Measurements from ENCODE around the gene F8. TPM values are rescaled to one million over a fixed set of nuclear protein-coding genes. Genes with fewer than 3 reads are reported as not detected.
"Not testable (repeated sequence)": the region's sequence is repeated elsewhere in the genome, so short reads cannot be mapped to it uniquely, and the experiment has no call there.

Gene F8
- total and polyA plus RNA-seq, 2 donors from 2014 or later, result 15.1 to 41.3 TPM

DNA sequence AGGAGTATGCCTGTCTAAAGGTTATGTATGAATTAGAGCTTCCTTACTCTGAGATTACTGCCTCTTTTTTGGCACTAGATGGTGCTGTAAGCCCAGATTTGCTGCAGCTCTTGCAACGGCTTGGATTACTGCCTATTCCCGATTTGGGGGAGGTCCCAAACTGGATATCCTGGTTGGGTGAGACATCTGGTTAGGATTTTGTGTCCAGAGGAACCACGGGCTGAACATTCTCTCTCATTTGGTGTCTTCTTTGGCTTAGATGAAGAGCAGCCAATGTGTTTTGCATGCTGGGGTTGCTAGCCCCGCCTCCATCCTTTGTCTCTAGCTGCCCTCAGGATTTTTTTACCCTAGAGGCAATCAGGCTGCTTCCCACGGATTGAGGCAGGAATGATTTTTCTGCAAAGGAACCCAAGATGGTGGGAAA, 104.5 kb downstream of the F8 start:
- Histone ChIP-seq H3K9me3 (ENCODE audit: control insufficient read depth in 2 of 3, insufficient read depth in 1 of 3, low read length in 3 of 3) (no peaks in the 10 kb centered on the region), H3K27me3 (ENCODE audit: control insufficient read depth, insufficient read depth, low read length) (no peaks in the 10 kb centered on the region), H3K27ac (ENCODE audit: low read depth in 2 of 2, low read length in 2 of 2) (no peak overlapping the region), H3K9ac (ENCODE audit: low read length in 3 of 3) (peak overlapping the region in 1 of 3 donors; percentile 42), H3K4me1 (ENCODE audit: control insufficient read depth in 2 of 3, insufficient read depth in 2 of 3, low read depth in 1 of 3, low read length in 3 of 3) (no peaks in the 10 kb centered on the region), H3K36me3 (ENCODE audit: control insufficient read depth in 2 of 3, insufficient read depth in 3 of 3, low read length in 3 of 3) (no peaks in the 10 kb centered on the region), H3K4me3 (ENCODE audit: low read length in 3 of 3) (peak overlapping the region; percentile 44 to 52 (median 51))
- DNase-seq (peak in 4 of 5 donors; percentile 58 to 90 (median 72)), FAIRE-seq (peak; percentile 96)
- TF ChIP-seq, protein P1, sequence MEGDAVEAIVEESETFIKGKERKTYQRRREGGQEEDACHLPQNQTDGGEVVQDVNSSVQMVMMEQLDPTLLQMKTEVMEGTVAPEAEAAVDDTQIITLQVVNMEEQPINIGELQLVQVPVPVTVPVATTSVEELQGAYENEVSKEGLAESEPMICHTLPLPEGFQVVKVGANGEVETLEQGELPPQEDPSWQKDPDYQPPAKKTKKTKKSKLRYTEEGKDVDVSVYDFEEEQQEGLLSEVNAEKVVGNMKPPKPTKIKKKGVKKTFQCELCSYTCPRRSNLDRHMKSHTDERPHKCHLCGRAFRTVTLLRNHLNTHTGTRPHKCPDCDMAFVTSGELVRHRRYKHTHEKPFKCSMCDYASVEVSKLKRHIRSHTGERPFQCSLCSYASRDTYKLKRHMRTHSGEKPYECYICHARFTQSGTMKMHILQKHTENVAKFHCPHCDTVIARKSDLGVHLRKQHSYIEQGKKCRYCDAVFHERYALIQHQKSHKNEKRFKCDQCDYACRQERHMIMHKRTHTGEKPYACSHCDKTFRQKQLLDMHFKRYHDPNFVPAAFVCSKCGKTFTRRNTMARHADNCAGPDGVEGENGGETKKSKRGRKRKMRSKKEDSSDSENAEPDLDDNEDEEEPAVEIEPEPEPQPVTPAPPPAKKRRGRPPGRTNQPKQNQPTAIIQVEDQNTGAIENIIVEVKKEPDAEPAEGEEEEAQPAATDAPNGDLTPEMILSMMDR (IDR thresholded peaks at IDR 0.05; ENCODE audit: borderline replicate concordance, extremely low read depth, insufficient read depth), result peak; percentile 52
- intact Hi-C loops (cut with DNase I), result no loop called here

DNA sequence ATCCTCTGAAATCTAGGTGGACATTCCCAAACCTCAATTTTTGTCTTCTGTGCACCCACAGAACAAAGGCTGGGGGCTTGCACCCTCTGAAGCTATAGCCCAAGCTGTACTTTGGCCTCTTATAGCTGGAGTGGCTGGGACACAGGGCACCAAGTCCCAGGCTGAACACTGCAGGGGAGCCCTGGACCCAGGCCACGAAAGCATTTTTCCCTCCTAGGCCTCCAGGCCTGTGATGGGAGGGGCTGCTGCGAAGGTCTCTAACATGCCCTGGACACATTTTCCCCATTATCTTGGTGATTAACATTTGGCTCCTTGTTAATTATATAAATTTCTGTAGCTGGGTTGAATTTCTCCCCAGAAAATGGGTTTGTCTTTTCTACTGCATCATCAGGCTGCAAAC, 108.5 kb downstream of the F8 start:
- H3K9ac ChIP-seq (ENCODE audit: low read length in 3 of 3), result no peak overlapping the region
- FAIRE-seq, result no peak
- TF ChIP-seq, protein P1 (IDR thresholded peaks at IDR 0.05; ENCODE audit: borderline replicate concordance, extremely low read depth, insufficient read depth), result no peak

DNA sequence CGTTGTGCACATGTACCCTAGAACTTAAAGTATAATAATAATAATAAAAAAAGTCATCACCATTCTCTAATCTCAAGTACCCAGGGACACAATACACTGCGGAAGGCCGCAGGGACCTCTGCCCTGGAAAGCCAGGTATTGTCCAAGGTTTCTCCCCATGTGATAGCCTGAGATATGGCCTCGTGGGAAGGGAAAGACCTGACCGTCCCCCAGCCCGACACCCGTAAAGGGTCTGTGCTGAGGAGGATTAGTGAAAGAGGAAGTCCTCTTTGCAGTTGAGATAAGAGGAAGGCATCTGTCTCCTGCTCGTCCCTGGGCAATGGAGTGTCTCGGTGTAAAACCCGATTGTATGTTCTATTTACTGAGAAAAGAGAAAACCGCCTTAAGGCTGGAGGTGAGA, 112.0 kb downstream of the F8 start:
- intact Hi-C loops (cut with DNase I); H3K9ac ChIP-seq (ENCODE audit: low read length in 3 of 3); H3K4me3 ChIP-seq (ENCODE audit: low read length in 3 of 3); H3K27ac ChIP-seq (ENCODE audit: low read depth in 2 of 2, low read length in 2 of 2); DNase-seq; H3K4me1 ChIP-seq (ENCODE audit: control insufficient read depth in 2 of 3, insufficient read depth in 2 of 3, low read depth in 1 of 3, low read length in 3 of 3); H3K27me3 ChIP-seq (ENCODE audit: control insufficient read depth, insufficient read depth, low read length); FAIRE-seq; H3K9me3 ChIP-seq (ENCODE audit: control insufficient read depth in 2 of 3, insufficient read depth in 1 of 3, low read length in 3 of 3); H3K36me3 ChIP-seq (ENCODE audit: control insufficient read depth in 2 of 3, insufficient read depth in 3 of 3, low read length in 3 of 3): not testable (repeated sequence)

More for the DNA sequence above, 108.5 kb downstream of the F8 start:
- DNase-seq, result no peak
- no peak overlapping the region for H3K27ac ChIP-seq (ENCODE audit: low read depth in 2 of 2, low read length in 2 of 2)
- no peaks in the 10 kb centered on the region for H3K36me3 ChIP-seq (ENCODE audit: control insufficient read depth in 2 of 3, insufficient read depth in 3 of 3, low read length in 3 of 3)
- no peak overlapping the region for H3K4me3 ChIP-seq (ENCODE audit: low read length in 3 of 3)
- intact Hi-C loops (cut with DNase I), result no loop called here
- no peaks in the 10 kb centered on the region for H3K9me3 ChIP-seq (ENCODE audit: control insufficient read depth in 2 of 3, insufficient read depth in 1 of 3, low read length in 3 of 3)
- H3K4me1 ChIP-seq (ENCODE audit: control insufficient read depth in 2 of 3, insufficient read depth in 2 of 3, low read depth in 1 of 3, low read length in 3 of 3), result no peaks in the 10 kb centered on the region
- no peaks in the 10 kb centered on the region for H3K27me3 ChIP-seq (ENCODE audit: control insufficient read depth, insufficient read depth, low read length)

DNA sequence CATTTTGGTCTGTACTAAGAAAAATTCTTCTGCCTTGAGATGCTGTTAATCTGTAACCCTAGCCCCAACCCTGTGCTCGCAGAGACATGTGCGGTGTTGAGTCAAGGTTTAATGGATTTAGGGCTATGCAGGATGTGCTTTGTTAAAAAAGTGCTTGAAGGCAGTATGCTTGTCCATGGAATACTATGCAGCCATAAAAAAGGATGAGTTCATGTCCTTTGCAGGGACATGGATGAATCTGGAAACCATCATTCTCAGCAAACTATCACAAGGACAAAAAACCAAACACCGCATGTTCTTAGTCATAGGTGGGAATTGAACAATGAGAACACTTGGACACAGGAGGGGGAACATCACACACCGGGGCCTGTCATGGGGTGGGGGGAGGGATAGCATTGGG, 112.5 kb downstream of the F8 start:
- H3K27ac ChIP-seq (ENCODE audit: low read depth in 2 of 2, low read length in 2 of 2); H3K36me3 ChIP-seq (ENCODE audit: control insufficient read depth in 2 of 3, insufficient read depth in 3 of 3, low read length in 3 of 3); FAIRE-seq; H3K4me3 ChIP-seq (ENCODE audit: low read length in 3 of 3); intact Hi-C loops (cut with DNase I); H3K9ac ChIP-seq (ENCODE audit: low read length in 3 of 3); H3K27me3 ChIP-seq (ENCODE audit: control insufficient read depth, insufficient read depth, low read length); H3K4me1 ChIP-seq (ENCODE audit: control insufficient read depth in 2 of 3, insufficient read depth in 2 of 3, low read depth in 1 of 3, low read length in 3 of 3); DNase-seq; H3K9me3 ChIP-seq (ENCODE audit: control insufficient read depth in 2 of 3, insufficient read depth in 1 of 3, low read length in 3 of 3): not testable (repeated sequence)

DNA sequence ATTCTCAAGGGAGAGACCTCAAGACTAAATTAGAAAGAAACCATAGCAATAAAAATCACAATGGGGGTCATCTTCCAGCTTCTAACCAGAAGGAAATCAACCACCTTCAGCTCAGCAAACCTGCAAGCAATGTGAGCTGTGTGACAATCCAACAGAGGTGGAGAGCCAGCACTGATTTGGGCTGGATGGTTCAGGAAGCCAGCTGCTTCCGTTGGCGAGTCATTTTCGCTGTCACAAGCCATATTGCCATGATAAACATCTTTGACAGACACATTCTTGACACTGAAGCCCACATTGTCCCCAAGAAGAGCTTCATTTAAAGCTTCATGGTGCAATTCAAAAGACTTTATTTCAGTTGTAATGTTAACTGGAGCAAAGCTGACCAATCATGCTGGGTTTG, 113.7 kb downstream of the F8 start:
- no peaks in the 10 kb centered on the region for H3K4me1 ChIP-seq (ENCODE audit: control insufficient read depth in 2 of 3, insufficient read depth in 2 of 3, low read depth in 1 of 3, low read length in 3 of 3)
- no peak overlapping the region for H3K27ac ChIP-seq (ENCODE audit: low read depth in 2 of 2, low read length in 2 of 2)
- no peaks in the 10 kb centered on the region for H3K27me3 ChIP-seq (ENCODE audit: control insufficient read depth, insufficient read depth, low read length)
- H3K4me3 ChIP-seq (ENCODE audit: low read length in 3 of 3), result no peak overlapping the region
- H3K9ac ChIP-seq (ENCODE audit: low read length in 3 of 3), result no peak overlapping the region
- FAIRE-seq (no peak), DNase-seq (no peak)
- intact Hi-C loops (cut with DNase I), result no loop called here
- TF ChIP-seq, protein P1 (IDR thresholded peaks at IDR 0.05; ENCODE audit: borderline replicate concordance, extremely low read depth, insufficient read depth), result no peak
- no peaks in the 10 kb centered on the region for H3K36me3 ChIP-seq (ENCODE audit: control insufficient read depth in 2 of 3, insufficient read depth in 3 of 3, low read length in 3 of 3)
- no peaks in the 10 kb centered on the region for H3K9me3 ChIP-seq (ENCODE audit: control insufficient read depth in 2 of 3, insufficient read depth in 1 of 3, low read length in 3 of 3)

Data from kidney (tissue), 14 donors.